ENCODE measurements around the gene ULK4.
"Not testable (repeated sequence)": the region's sequence is repeated elsewhere in the genome, so short reads cannot be mapped to it uniquely, and the experiment has no call there.

ULK4 gene

DNA sequence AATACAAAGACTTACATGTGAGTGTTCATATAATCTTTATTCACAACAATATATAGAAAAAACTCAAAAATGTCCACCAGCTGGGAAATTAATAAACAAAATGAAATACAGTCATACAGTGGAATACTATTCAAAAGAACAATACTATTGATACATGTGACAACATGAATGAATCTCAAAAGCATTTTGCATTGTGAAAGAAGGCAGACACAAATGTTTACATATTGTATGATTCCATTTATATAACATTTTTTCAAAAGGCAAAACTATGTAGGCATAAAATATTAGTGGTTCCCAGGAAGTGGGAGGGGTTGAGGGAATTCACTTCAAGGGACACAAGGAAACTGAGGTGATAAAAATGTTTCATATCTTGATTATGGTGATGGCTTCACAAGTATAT, 459.4 kb downstream of the ULK4 start:
- DNase-seq (ENCODE audit: low read depth in 2 of 2), result no peak

DNA sequence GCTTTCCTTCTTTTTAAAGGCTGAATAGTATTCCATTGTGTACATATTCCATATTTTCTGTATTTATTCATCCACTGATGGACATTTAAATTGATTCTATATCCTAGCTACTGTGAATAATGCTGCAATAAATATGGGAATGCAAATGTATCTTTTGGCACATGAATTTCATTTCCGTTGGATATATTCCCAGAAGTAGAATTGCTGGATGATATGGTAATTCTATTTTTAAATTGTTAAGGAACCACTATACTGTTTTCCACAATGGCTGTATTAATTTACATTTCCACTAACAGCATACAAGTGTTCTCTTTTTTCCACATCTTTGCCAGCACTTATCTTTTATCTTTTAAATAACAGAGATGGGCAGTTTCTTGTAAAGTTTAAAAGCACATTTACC, 459.9 kb downstream of the ULK4 start:
- DNase-seq (ENCODE audit: low read depth in 2 of 2), result no peak

DNA sequence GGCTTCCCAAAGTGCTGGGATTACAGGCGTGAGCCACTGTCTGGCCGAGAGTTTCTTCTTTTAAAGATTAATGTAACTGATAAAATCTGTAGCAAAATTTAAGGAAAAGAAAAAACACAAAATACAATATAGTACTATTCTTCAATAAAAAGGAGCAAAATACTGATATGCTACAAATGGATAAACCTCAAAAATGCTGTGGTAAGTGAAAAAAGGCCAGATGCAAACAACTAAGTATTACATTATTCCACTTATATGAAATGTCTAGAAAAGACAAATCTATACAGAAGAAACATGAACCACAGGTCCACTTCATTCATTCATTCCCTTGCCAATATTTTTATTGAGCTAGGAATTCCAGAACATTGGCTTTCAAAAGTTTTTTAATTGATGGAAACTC, 463.1 kb downstream of the ULK4 start:
- no peak for DNase-seq (ENCODE audit: low read depth in 2 of 2)

DNA sequence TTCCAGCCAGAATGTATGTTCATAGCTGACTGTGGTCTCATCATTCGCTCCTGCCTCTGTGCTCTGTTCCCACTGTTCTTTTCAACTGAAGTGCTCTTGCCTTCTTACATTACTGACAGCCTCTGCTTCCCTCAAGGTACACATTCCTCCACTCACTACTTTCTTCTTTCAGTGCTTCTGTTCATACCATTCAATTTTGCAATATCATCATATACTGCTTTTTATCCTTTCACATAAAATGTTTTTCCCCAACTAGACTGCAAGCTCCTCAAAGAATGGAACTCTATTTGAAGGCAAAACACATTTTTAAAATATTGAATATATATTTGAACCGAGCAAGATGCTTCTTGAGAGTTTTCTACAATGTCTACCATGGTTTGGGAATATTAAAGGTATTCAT, 471.5 kb downstream of the ULK4 start:
- no peak for DNase-seq (ENCODE audit: low read depth in 2 of 2)

DNA sequence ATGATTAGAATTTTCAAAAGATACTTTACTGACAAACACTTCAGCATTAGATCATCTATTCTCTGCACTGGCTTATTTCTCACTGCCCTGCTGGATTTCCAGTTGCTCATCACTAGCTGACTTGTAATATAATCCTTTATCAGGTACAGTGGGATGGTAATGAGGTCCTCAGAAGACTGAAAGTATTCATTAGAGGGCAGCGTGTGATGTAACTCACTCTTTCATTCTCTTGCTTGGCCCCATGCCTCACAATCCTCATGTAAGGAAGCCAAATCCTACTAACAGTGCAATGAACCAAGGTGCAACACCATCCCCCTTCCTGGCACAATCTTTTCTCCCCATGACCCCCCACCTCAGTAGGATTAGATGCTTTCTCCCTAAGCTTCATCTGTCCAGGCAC, 472.7 kb downstream of the ULK4 start:
- no peak for DNase-seq (ENCODE audit: low read depth in 2 of 2)

DNA sequence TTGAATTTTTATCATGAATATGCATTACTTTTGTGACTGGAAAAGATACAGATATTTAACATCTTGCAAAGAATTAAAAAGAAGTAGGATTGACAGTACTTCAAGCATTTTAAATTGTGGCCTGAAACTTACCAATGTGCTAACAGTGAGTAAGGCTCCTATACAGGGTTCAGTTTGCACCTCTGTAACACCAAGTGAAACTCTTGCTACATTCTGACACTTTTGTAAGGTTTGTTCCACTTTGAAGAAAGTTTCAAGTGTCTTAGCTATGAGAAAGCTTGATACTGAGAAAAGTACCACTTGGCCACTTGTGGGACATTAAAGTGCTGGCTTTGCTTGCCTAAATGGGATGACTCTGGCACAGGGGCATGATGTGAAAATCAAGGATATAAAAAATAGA, 473.4 kb downstream of the ULK4 start:
- no peak for DNase-seq (ENCODE audit: low read depth in 2 of 2)

DNA sequence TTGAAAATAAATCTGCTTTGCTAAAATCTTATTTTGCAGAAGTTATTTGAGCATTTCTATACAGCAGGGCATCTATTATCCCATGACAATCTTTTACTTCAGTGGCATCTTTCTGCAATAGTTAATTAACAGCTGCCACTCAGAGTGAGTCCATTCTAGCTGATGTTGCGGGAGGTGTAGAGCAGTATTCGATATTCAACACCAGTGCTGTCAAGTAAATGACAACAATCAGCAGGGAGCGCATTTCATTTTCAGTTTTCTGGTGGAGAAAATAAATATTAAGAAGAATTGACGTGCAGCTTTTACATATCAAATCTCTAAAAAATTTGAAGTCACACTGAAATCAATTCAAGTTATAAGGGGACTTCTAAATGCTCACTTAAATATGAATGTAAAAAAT, 476.4 kb downstream of the ULK4 start:
- no peak for DNase-seq (ENCODE audit: low read depth in 2 of 2)

DNA sequence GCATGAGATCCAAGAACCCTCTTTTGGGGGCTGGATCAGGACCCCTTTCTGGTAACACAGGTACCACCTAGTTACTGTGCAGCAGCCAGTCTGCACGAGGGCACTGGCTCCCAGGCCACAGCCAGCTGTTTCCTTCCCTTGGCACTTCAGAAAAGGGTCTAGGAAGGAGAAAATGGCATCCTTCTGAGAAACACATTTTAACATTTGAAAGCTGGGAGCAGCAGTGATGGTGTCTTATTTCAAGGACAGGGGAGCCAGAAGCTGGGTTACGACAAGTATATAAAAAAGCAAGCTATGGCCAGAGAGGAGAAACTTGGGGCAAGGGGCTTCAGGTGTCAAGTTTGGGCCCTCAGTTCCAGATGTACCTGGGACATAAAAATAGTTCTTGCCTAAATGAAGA, 479.8 kb downstream of the ULK4 start:
- no peak for DNase-seq (ENCODE audit: low read depth in 2 of 2)

DNA sequence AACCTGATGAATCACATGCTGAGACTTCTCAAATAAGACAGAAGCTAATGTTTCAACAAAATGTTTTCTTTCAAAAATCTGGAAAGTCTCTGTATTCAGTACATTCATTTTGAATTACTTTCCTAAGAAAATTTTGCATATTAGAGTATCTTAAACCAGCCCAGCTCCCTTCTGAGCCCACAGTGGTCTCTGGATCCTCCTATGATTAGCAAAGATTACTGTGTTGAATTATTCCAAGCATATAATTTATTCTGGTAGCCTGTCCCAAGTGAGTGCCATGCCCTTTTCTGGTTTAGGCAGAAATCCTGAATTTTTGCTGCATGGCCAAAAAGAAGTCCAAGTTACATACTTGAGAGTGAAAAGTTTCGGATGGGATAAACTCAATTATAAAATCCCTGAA, 483.6 kb downstream of the ULK4 start:
- no peak for DNase-seq (ENCODE audit: low read depth in 2 of 2)

DNA sequence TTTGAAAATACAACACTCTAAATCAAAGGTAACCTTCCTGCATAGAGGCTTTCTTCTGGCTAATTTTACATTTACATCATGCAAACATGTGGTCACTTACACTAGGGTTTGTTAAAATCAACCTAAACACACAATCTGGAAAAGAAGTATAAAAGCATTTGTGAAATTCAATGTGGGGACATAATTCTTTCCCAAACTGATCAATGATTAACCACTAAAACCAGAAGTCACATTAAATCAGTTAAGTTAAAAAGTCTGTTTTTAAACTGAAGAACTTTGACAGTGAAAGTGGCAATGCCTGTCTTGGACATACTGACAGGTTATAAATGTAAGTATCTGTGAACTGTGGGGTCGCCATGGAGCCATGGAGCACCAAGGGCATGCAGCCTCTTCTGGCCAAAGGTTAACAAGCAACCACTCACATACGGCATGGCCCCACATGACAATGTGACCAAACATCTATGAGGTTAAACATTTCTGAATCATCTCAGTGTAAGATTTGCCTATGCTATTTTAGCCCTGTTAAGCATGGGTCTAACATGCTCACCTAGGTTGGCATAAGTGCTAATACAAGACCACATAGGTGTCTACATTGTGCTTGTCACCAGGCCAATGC, 484.4 kb downstream of the ULK4 start:
- no peak for DNase-seq (ENCODE audit: low read depth in 2 of 2)

DNA sequence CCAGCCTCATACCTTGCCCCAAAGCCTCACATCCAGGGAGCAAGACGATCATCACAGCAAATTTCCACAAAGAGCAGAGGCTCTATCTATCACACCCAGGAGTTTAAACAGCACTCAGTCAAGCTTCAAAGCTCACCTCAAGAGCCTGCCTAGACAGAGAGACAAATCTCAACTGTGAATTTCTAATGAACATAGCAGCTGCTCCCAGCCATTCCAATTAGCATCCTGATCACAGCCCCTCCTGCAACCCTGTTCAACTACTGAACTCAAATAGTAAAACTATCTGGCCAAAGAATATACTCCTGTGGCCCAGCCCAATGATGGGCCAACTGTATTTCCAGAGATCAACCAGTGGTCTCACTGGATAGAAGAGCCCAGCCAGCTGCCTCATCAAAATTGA, 492.8 kb downstream of the ULK4 start:
- no peak for DNase-seq (ENCODE audit: low read depth in 2 of 2)

DNA sequence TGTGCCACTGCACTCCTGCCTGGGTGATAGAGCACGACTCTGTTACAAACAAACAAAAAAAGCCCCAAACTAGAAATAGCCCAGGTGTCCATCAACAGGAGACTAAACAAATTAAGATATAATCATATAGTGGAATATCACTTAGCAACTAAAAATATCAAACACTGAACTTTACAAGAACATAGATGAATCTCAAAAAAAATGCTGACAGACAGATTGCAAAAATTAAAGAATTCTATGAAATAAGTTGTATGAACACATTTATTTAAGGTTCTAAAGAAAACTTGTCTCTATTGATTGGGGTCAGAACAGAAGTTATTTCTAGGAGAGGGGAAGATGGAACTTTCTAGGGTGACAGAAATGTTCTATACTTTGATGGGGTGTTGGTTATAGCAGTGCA, 494.4 kb downstream of the ULK4 start:
- DNase-seq (ENCODE audit: low read depth in 2 of 2), result no peak

DNA sequence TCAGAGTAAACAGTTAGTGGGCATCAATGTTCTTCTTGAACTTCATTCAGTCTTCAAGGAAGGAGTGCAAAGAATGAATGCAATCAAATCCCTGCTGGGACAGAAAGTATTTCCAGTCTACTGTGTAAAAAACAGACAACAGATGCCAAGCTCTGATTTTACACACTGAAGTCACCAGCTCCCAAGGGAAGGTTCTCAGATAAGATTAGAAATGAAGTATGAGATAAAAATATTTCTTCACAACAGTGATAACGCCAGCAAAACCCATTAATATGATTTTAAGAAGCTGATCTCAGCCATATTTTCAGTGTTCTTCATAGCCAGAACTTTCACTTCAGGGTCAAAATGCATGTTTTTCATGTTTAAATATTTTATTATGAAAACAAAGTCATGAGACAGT, 497.0 kb downstream of the ULK4 start:
- no peak for DNase-seq (ENCODE audit: low read depth in 2 of 2)

DNA sequence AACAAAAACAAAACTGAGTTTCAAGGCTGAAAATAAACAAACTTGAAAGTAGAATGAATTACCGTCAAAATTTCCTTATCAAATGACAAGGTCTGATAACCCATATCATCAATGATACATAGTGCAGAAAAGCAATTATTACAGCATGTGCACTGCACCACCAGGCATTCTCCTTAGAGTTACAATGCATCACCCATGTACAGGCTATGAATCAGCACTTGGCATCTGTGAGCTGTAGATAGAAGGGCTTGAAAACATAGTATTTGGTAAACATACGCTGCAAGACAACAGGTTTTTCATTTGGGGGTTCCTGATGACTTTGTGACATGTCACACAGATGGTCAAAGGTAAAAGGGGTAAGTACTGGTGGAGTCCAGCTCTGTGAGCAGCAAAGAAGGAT, 497.5 kb downstream of the ULK4 start:
- DNase-seq (ENCODE audit: low read depth in 2 of 2), result no peak

DNA sequence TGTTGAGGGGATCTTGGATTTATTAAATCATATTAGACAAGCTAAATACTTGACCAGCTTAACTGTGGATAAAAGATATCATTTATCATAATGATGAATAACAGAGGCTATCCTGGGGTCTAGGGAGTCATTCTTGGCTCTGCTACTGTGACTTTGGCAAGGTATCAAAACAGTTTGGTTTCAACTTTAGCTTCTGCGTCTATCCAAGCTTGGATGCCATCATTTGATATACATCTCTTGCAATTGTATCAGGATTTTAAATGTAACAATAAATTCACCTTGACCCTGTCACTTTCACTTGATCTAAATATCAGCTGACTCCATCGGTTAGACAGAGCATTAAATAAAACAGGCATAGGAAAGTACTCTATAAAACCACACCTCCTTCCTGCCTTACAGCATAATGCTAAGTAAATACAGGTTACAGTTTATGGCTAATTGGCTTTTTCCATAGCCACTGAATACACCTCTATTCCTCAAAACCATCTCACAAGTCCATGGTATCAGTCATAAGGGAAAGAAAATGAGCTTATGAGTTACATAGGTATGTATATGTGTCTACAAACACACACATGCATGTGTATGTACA, 499.7 kb downstream of the ULK4 start:
- DNase-seq (ENCODE audit: low read depth in 2 of 2), result no peak

DNA sequence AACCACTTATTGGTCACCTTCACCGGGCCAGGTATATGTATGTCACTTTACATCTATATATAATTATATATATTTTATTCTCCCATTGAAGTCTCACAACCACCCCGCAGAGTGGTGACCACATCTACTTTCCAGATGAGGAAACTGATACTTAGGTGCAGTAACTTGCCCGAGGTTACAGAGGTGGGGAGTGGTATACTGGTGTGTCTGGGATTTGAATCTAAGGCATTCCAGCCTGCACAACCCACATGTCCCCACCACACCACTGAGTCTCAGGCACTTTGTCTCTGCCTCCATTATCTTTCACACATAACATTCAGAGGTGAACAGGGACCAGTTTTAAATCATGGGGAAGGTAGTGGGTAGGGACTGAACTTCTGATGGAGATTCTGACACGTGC, 501.2 kb downstream of the ULK4 start:
- DNase-seq (ENCODE audit: low read depth in 2 of 2), result no peak

DNA sequence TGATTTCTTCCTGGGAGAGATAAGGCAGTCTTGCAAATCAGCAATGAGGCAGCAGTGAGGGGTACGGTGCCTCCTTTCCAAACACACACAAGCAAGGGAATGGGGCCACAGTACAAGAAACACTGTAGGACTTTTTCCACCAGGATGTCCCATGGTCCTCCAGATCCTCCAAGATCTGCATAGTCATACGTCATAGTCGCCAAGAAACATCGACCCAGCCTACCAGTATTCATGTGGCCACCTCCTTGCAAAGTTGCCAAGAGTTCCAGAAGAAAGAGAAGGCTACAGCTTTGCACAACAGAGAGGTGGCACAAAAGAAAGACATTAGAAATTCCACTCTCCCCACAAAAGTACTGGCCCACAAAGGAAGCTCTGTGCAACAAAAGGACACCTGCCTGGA, 504.7 kb downstream of the ULK4 start:
- no peak for DNase-seq (ENCODE audit: low read depth in 2 of 2)

DNA sequence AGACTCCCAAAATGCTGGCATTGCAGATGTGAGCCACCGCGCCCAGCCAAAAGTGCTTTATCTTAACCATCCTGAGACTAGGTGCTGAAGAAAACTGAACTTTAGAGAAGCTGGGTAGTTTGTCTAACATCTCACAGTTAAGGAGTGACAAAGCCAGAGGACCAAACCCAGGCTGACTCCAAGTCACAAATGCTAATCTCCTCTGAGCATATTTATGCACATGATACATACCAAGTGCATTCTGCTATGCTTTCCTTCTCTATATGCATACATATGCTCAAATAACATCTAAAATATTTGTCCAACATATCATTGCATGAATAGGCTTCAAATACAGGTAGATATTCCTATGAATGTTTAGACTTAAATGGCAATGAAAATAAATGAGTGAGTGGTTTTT, 505.7 kb downstream of the ULK4 start:
- DNase-seq (ENCODE audit: low read depth in 2 of 2), result no peak

DNA sequence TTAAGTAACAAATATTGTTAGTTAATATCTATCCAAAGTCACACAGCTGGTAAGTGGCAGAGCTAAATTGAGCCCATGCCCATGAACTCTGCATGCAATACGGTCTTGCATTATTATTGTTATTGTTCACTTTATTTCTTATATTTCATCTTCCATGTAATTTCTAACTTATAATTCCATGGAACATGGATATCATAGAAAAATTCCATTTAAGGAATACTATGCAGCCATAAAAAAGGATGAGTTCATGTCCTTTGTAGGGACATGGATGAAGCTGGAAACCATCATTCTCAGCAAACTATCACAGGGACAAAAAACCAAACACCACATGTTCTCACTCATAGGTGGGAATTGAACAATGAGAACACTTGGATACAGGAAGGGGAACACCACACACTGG, 508.3 kb downstream of the ULK4 start:
- DNase-seq (ENCODE audit: low read depth in 2 of 2), result not testable (repeated sequence)

DNA sequence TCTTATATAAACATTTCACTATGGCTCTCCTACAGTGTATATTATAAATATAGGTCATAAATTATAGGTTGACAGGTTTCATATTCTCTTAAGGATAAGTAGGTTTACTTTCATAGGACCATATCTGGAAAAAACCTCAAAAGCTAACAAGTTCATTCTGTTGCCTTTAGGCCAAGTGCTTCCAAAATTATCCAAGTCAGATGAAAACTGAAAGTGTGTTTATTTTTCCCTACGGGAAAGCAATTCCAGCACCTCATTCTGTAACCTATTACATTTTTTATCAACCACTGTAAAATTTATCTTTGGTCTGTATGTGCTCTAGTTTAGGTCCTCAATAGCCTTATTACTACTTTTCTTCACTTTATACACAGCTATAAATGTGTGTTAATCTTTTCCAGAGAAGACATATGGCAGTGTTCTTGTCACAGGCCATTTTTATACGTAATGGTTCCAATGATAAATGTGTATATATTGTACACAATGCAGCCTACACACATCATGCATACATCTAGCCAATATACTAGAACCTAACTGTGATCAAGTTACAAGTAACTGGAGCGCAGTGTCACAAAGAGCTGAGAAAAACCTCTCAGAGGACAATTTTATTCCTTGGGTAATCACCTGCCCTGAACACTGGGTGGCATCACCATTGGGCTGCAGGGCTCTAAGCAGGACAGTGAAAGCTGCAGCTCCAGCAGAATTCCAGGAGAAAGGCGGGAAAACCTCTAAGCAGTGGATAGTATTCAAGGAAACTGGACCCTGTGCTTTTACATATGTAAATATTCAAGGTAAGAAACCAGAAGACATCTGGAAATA, 511.3 kb downstream of the ULK4 start:
- DNase-seq (ENCODE audit: low read depth in 2 of 2), result no peak

DNA sequence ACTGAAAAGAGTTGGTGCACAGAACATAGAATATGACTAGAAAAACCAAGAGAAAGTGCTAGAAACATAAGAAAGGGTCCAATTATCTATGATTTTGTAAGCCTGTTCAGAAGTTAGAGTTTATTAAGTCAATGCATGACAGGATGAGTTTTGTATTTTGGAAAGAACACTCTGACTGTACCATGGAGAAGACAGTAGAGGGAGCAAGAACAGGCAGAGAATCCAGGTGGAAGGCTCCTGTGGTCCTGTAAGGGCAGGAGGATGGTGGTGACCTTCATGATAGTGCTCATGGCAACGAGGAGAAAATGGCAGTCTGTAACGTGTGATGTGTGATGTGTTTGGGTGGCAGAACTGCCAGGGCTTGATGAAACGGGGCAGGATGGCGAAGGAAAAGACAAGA, 513.5 kb downstream of the ULK4 start:
- no peak for DNase-seq (ENCODE audit: low read depth in 2 of 2)

DNA sequence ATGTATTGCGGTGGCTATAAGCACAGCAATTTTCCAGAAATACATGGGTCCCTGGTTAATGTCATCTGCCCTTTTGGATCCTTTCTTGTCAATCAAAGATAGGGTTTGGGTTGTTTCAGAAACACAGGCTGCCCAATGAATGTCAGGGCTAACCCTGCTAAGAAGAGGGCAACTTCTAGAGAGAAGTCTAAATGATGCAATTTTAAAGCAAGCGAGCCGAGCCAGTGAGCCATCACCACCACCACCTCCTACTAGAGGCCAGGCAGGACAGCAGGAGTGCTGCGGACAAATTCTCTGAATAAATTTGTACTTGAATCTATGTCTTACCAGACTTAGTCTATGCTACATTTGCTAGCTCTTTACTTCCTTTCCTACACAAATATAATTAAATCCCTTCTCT, 514.2 kb downstream of the ULK4 start:
- no peak for DNase-seq (ENCODE audit: low read depth in 2 of 2)

DNA sequence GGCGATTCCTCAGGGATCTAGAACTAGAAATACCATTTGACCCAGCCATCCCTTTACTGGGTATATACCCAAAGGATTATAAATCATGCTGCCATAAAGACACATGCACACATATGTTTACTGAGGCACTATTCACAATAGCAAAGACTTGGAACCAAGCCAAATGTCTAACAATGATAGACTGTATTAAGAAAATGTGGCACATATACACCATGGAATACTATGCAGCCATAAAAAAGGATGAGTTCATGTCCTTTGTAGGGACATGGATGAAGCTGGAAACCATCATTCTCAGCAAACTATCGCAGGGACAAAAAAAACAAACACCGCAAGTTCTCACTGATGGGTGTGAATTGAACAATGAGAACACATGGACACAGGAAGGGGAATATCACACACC, 515.6 kb downstream of the ULK4 start:
- not testable (repeated sequence) for DNase-seq (ENCODE audit: low read depth in 2 of 2)
